HEK293 (cell line): Measurements from ENCODE around the gene PRKD1.

Experiments used
- KLF10 ChIP-seq: fragments of 450-650 bp; IDR thresholded peaks from 2 replicates; pipeline ENCODE4 v1.5.1; 2018; ENCODE audit warnings: missing biosample characterization, mild to moderate bottlenecking, missing genetic modification characterization
- PATZ1 ChIP-seq: fragments of 450-650 bp; formaldehyde crosslinking; IDR thresholded peaks from 2 replicates; pipeline ENCODE4 v1.5.1; 2016; ENCODE audit warnings: missing biosample characterization, missing genetic modification characterization
- PRDM6 ChIP-seq: fragments of 450-650 bp; formaldehyde crosslinking; IDR thresholded peaks from 2 replicates; pipeline ENCODE4 v1.5.1; 2017; ENCODE audit warnings: missing biosample characterization, missing genetic modification characterization
- SP3 ChIP-seq: fragments of 450-650 bp; formaldehyde crosslinking; IDR thresholded peaks from 2 replicates; pipeline ENCODE4 v1.5.1; 2016; ENCODE audit warnings: missing biosample characterization, missing genetic modification characterization
- ZBTB17 ChIP-seq: fragments of 450-650 bp; formaldehyde crosslinking; IDR thresholded peaks from 2 replicates; pipeline ENCODE4 v1.5.1; 2016; ENCODE audit warnings: missing biosample characterization, missing genetic modification characterization
- ZBTB20 ChIP-seq: fragments of 450-650 bp; formaldehyde crosslinking; IDR thresholded peaks from 2 replicates; pipeline ENCODE4 v1.5.1; 2016; ENCODE audit warnings: missing biosample characterization, missing genetic modification characterization
- ZBTB49 ChIP-seq: fragments of 450-650 bp; formaldehyde crosslinking; IDR thresholded peaks from 2 replicates; pipeline ENCODE4 v1.5.1; 2016; ENCODE audit warnings: missing biosample characterization, missing genetic modification characterization, low read depth
- ZNF132 ChIP-seq: fragments of 450-650 bp; formaldehyde crosslinking; IDR thresholded peaks from 2 replicates; pipeline ENCODE4 v1.5.1; 2017; ENCODE audit warnings: missing biosample characterization, missing genetic modification characterization, borderline replicate concordance
- ZNF561 ChIP-seq: fragments of 450-650 bp; IDR thresholded peaks from 2 replicates; pipeline ENCODE4 v1.5.1; 2018; ENCODE audit warnings: missing biosample characterization, missing genetic modification characterization, borderline replicate concordance
- ZNF629 ChIP-seq: fragments of 450-650 bp; formaldehyde crosslinking; IDR thresholded peaks from 2 replicates; pipeline ENCODE4 v1.5.1; 2017; ENCODE audit warnings: missing biosample characterization, missing genetic modification characterization
- ZNF670 ChIP-seq: fragments of 450-650 bp; formaldehyde crosslinking; IDR thresholded peaks from 2 replicates; pipeline ENCODE4 v1.5.1; 2016; ENCODE audit warnings: missing biosample characterization, missing genetic modification characterization, low read depth
- ZNF830 ChIP-seq: fragments of 450-650 bp; IDR thresholded peaks from 2 replicates; pipeline ENCODE4 v1.5.0; 2018; ENCODE audit warnings: missing biosample characterization, missing genetic modification characterization, low read depth, mild to moderate bottlenecking, moderate library complexity
- ZSCAN18 ChIP-seq: fragments of 450-650 bp; formaldehyde crosslinking; IDR thresholded peaks from 2 replicates; pipeline ENCODE4 v1.5.1; 2016; ENCODE audit warnings: missing biosample characterization, missing genetic modification characterization
- ZSCAN30 ChIP-seq: fragments of 450-650 bp; IDR thresholded peaks from 2 replicates; pipeline ENCODE4 v1.5.1; 2018; ENCODE audit warnings: missing biosample characterization, mild to moderate bottlenecking, missing genetic modification characterization, moderate library complexity
- TF ChIP-seq, protein P1 (sequence below): fragments of 450-650 bp; formaldehyde crosslinking; conservative IDR thresholded peaks from 2 replicates; pipeline ENCODE4 v1.5.1; 2016; ENCODE audit warnings: low read depth, missing biosample characterization, missing genetic modification characterization
- TF ChIP-seq, protein P2 (sequence below): fragments of 450-650 bp; formaldehyde crosslinking; IDR thresholded peaks from 2 replicates; pipeline ENCODE4 v1.5.1; 2017; ENCODE audit warnings: missing biosample characterization, missing genetic modification characterization
- TF ChIP-seq, protein P3 (sequence below): fragments of 450-650 bp; formaldehyde crosslinking; IDR thresholded peaks from 2 replicates; pipeline ENCODE4 v1.5.1; 2016; ENCODE audit warnings: missing biosample characterization, missing genetic modification characterization
- TF ChIP-seq, protein P4 (sequence below): fragments of 450-650 bp; formaldehyde crosslinking; IDR thresholded peaks from 2 replicates; pipeline ENCODE4 v1.5.1; 2016; ENCODE audit warnings: missing biosample characterization, missing genetic modification characterization

Gene PRKD1

GRCh38 chr14:29926701-29927375 lies 809 bp downstream of the PRKD1 start (continued):
- TF ChIP-seq, protein P1, sequence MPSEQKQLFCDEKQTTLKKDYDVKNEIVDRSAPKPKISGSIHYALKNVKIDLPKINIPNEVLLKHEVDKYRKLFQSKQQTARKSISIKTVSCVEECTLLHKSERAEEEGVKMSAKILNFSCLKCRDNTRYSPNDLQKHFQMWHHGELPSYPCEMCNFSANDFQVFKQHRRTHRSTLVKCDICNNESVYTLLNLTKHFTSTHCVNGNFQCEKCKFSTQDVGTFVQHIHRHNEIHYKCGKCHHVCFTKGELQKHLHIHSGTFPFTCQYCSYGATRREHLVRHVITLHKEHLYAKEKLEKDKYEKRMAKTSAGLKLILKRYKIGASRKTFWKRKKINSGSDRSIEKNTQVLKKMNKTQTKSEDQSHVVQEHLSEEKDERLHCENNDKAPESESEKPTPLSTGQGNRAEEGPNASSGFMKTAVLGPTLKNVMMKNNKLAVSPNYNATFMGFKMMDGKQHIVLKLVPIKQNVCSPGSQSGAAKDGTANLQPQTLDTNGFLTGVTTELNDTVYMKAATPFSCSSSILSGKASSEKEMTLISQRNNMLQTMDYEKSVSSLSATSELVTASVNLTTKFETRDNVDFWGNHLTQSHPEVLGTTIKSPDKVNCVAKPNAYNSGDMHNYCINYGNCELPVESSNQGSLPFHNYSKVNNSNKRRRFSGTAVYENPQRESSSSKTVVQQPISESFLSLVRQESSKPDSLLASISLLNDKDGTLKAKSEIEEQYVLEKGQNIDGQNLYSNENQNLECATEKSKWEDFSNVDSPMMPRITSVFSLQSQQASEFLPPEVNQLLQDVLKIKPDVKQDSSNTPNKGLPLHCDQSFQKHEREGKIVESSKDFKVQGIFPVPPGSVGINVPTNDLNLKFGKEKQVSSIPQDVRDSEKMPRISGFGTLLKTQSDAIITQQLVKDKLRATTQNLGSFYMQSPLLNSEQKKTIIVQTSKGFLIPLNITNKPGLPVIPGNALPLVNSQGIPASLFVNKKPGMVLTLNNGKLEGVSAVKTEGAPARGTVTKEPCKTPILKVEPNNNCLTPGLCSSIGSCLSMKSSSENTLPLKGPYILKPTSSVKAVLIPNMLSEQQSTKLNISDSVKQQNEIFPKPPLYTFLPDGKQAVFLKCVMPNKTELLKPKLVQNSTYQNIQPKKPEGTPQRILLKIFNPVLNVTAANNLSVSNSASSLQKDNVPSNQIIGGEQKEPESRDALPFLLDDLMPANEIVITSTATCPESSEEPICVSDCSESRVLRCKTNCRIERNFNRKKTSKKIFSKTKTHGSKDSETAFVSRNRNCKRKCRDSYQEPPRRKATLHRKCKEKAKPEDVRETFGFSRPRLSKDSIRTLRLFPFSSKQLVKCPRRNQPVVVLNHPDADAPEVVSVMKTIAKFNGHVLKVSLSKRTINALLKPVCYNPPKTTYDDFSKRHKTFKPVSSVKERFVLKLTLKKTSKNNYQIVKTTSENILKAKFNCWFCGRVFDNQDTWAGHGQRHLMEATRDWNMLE (tag by site-specific recombination), result no peak
- TF ChIP-seq ZNF629 (no peak), ZNF132 (tag by site-specific recombination) (no peak), SP3 (tag by site-specific recombination) (no peak), ZBTB49 (no peak), PRDM6 (tag by site-specific recombination) (no peak), KLF10 (peak; percentile 23; the same call in 1 of the 2 replicates), ZSCAN18 (tag by site-specific recombination) (no peak), ZNF670 (tag by site-specific recombination) (no peak), PATZ1 (tag by site-specific recombination) (peak; percentile 11; the same call in 1 of the 2 replicates), ZBTB20 (tag by site-specific recombination) (peak; percentile 65; the same call in 1 of the 2 replicates), ZNF830 (tag by site-specific recombination) (no peak), ZSCAN30 (tag by site-specific recombination) (0 out of 2 replicates have a peak, but pooled peaks have one; percentile 18), ZBTB17 (peak; percentile 29; the same call in 1 of the 2 replicates), ZNF561 (tag by site-specific recombination) (0 out of 2 replicates have a peak, but pooled peaks have one; percentile 26)
- TF ChIP-seq, protein P2, sequence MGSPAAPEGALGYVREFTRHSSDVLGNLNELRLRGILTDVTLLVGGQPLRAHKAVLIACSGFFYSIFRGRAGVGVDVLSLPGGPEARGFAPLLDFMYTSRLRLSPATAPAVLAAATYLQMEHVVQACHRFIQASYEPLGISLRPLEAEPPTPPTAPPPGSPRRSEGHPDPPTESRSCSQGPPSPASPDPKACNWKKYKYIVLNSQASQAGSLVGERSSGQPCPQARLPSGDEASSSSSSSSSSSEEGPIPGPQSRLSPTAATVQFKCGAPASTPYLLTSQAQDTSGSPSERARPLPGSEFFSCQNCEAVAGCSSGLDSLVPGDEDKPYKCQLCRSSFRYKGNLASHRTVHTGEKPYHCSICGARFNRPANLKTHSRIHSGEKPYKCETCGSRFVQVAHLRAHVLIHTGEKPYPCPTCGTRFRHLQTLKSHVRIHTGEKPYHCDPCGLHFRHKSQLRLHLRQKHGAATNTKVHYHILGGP (tag by site-specific recombination), result no peak
- TF ChIP-seq, protein P3, sequence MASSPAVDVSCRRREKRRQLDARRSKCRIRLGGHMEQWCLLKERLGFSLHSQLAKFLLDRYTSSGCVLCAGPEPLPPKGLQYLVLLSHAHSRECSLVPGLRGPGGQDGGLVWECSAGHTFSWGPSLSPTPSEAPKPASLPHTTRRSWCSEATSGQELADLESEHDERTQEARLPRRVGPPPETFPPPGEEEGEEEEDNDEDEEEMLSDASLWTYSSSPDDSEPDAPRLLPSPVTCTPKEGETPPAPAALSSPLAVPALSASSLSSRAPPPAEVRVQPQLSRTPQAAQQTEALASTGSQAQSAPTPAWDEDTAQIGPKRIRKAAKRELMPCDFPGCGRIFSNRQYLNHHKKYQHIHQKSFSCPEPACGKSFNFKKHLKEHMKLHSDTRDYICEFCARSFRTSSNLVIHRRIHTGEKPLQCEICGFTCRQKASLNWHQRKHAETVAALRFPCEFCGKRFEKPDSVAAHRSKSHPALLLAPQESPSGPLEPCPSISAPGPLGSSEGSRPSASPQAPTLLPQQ (tag by site-specific recombination), result 0 out of 2 replicates have a peak, but pooled peaks have one; percentile 17
- TF ChIP-seq, protein P4, sequence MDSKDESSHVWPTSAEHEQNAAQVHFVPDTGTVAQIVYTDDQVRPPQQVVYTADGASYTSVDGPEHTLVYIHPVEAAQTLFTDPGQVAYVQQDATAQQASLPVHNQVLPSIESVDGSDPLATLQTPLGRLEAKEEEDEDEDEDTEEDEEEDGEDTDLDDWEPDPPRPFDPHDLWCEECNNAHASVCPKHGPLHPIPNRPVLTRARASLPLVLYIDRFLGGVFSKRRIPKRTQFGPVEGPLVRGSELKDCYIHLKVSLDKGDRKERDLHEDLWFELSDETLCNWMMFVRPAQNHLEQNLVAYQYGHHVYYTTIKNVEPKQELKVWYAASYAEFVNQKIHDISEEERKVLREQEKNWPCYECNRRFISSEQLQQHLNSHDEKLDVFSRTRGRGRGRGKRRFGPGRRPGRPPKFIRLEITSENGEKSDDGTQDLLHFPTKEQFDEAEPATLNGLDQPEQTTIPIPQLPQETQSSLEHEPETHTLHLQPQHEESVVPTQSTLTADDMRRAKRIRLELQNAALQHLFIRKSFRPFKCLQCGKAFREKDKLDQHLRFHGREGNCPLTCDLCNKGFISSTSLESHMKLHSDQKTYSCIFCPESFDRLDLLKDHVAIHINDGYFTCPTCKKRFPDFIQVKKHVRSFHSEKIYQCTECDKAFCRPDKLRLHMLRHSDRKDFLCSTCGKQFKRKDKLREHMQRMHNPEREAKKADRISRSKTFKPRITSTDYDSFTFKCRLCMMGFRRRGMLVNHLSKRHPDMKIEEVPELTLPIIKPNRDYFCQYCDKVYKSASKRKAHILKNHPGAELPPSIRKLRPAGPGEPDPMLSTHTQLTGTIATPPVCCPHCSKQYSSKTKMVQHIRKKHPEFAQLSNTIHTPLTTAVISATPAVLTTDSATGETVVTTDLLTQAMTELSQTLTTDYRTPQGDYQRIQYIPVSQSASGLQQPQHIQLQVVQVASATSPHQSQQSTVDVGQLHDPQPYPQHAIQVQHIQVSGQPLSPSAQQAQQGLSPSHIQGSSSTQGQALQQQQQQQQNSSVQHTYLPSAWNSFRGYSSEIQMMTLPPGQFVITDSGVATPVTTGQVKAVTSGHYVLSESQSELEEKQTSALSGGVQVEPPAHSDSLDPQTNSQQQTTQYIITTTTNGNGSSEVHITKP (tag by site-specific recombination), result peak; percentile 54; the same call in 1 of the 2 replicates
